GM12875 (cell line): ENCODE measurements around the gene FAM120AOS.
"Not testable (repeated sequence)": the region's sequence is repeated elsewhere in the genome, so short reads cannot be mapped to it uniquely, and the experiment has no call there.

ENCODE experiments used
- H3K4me3 ChIP-seq: one replicate; pipeline ENCODE4 v1.5.1; 2011; ENCODE audit warnings: low read depth, low read length, control low read depth
- CTCF ChIP-seq: IDR thresholded peaks from 2 replicates; pipeline ENCODE4 v1.5.1; 2011; ENCODE audit warnings: low read depth, mild to moderate bottlenecking, control low read depth, inconsistent platforms, low read length, moderate library complexity, borderline replicate concordance; ENCODE audit not compliant: insufficient read depth

Gene FAM120AOS

GRCh38 chr9:93446073-93446472 lies 7.3 kb downstream of the FAM120AOS start:
- H3K4me3 ChIP-seq = no peak overlapping the region
- no peak for TF ChIP-seq CTCF

DNA sequence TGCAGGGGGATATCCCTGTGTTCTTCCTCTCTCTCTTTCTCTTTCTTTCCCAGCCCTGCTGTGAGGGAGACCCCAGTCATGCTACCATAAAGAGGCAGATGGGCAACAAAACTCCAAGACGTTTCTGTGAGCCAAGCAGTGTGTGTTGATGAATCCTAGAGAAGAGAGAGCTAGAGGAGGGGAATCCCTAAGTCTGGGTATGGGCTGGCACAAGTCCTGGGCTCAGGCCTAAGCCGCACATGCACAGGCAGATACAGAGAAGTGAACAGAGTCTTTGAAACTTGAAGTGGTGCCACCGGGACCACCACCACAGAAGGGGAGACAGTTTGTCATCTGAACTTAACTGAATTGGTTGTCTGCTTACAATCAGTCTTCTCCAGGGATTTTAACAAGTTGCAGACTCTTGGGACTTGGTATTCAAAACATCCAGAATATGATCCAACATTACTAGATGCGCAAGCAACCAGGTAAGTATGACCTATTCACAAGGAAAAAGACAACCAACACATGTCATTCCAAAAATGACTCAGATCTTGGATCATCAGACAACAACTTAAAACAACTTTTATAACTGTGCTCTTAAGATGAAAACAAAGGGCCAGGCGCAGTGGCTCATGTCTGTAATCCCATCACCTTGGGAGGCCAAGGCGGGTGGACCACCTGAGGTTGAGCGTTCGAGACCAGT lies 12.3 kb downstream of the FAM120AOS start:
- TF ChIP-seq CTCF = no peak
- H3K4me3 ChIP-seq = no peak overlapping the region

- H3K4me3 ChIP-seq = not testable (repeated sequence)
Observed at GRCh38 chr9:93439301-93439700, 14.1 kb downstream of the FAM120AOS start.

GRCh38 chr9:93437996-93438395 lies 15.4 kb downstream of the FAM120AOS start:
- no peak overlapping the region for H3K4me3 ChIP-seq
- TF ChIP-seq CTCF = no peak

GRCh38 chr9:93436655-93437407 lies 16.6 kb downstream of the FAM120AOS start:
- H3K4me3 ChIP-seq = no peak overlapping the region
- no peak for TF ChIP-seq CTCF

DNA sequence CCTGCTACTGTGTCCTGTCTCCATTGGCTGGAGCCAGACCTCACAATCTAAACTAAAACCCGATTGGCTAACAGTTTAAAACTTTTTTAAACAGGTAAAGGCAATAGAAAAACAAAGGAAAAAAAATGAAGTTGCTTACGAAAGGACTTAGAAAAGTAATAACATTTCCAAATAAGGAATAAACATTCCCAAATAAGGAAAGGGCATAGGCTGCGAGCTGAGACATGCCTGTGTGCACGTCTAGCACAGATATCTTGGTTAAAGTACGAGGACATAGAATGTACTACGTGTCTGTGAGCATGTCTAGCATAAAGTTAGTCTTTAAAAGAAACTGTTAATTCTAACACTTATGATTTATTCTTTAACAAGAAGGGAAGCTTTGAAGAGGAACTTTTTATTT lies 17.2 kb downstream of the FAM120AOS start:
- no peak overlapping the region for H3K4me3 ChIP-seq
- no peak for TF ChIP-seq CTCF

DNA sequence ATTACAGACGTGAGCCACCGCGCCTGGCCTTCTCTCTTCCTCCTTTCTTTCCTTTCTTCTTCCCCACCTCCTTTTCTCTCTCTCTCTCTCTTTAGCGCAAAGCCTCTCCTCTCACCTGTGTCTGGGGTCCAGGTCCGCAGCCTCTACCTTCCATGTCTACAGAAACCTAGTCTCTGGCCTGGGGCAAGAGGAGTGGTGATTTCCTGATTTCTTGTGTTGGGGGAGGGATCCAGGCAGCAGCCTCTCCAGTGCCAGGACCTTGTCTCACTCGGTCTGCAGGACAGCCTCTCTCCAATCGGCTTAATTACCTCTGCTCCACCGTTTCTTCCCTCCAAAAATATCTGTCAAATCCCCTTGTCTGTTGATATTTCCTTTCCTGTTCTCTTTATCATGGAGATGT lies 18.0 kb downstream of the FAM120AOS start:
- no peak overlapping the region for H3K4me3 ChIP-seq
- TF ChIP-seq CTCF = no peak
